GM10266 (cell line): ENCODE results near the gene SCGB3A2.

ENCODE experiments used
- DNase-seq: peaks from one replicate; pipeline ENCODE4 v3.0.0; 2012; ENCODE audit errors: extremely low spot score
- TF ChIP-seq, protein P1 (sequence below): IDR thresholded peaks from 2 replicates; pipeline ENCODE4 v1.5.1; 2012; ENCODE audit warnings: mild to moderate bottlenecking, low read depth; ENCODE audit not compliant: control insufficient read depth, insufficient read depth; ENCODE audit errors: missing control alignments

The SCGB3A2 gene

DNA sequence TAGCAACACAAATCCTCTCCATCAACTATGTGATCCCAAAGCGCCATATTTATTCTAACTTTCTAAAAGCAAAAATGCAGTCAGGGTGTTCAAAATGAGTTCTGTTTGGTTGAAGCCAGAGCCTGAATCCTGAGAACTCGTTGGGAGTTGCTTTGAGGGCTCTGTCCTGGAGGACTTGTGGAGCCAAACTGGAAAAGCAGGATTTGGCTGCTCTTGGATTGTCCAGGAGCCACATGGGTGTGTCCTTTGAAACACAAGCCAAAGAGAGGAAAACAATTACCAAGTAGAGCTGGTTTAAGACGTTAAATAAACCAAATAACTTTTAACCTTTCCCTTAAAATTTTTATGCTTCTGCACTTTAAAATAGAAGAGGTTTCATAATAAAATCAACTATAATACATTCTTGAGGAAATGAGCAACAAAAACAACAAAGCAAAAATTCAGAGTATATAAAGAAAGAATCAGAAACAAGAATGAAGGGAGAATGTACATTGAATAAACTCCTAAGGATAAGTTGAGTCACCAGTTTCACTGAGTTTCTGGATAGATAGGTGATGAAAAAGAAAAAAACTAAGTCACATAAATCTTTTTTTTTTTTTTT is 14.3 kb downstream of the SCGB3A2 start:
- DNase-seq: no peak
- TF ChIP-seq, protein P1, sequence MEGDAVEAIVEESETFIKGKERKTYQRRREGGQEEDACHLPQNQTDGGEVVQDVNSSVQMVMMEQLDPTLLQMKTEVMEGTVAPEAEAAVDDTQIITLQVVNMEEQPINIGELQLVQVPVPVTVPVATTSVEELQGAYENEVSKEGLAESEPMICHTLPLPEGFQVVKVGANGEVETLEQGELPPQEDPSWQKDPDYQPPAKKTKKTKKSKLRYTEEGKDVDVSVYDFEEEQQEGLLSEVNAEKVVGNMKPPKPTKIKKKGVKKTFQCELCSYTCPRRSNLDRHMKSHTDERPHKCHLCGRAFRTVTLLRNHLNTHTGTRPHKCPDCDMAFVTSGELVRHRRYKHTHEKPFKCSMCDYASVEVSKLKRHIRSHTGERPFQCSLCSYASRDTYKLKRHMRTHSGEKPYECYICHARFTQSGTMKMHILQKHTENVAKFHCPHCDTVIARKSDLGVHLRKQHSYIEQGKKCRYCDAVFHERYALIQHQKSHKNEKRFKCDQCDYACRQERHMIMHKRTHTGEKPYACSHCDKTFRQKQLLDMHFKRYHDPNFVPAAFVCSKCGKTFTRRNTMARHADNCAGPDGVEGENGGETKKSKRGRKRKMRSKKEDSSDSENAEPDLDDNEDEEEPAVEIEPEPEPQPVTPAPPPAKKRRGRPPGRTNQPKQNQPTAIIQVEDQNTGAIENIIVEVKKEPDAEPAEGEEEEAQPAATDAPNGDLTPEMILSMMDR: no peak

DNA sequence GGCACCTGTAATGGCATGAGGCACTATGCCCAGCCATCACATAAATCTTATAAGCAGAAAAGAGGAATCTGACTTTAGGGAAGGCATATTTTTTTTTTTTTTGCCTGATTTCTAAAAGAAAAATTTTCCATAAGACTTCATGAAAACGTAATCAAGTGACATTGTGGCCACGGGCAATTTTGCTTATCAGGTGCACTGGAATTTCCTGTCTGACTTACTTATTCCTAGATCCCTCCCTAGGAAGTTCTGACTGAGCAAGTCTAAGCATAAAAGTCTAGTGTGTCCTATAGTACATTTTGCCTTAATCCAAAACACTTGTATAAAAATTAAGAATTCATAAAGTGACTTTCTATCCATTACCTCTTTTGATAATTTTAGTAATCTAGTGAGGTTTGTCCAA is 15.3 kb downstream of the SCGB3A2 start:
- DNase-seq: no peak
- TF ChIP-seq, protein P1: no peak

DNA sequence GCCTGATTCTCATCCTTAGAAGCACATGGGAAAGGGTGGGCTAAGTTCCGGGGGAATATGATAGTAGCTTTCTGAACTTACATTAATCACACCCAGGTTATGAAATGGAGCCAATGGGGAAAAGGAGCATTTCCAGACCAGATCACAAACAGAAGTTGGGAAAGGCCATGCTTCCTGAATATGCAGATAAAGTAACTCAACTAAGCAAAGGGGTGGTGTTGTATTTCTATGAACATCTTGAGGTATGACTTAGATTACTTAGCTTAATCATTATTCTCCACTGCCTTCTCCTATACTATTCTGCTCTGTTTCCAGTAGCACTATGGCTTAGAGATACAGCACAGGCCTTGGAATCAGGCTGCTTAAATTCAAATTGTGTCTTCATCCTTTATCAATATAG is 17.4 kb downstream of the SCGB3A2 start:
- TF ChIP-seq, protein P1: no peak
- DNase-seq: no peak

DNA sequence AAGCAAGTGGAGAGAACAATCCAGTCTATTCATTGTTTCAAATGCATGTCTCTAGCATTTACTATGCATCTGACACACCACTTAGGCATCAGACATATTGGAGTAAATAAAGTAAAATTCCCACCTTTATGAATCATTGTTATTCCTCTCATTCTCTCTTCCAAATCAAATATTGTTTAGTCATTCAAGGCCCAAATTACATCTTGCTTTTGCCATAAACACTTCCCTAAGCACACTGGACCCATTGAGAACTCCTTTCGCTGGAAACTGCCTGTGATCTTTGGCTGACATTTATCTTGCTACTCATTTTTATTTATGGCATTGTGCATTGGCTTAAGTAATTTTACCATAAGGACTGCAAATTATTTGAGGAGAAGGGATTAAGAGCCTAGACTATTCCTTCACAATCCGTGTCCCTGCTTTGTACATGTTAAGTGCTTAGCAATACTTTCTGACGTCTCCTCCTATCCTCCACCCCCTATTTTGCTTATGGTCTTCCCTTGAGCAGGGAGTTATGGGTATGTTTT is 20.4 kb downstream of the SCGB3A2 start:
- TF ChIP-seq, protein P1: no peak
- DNase-seq: no peak

DNA sequence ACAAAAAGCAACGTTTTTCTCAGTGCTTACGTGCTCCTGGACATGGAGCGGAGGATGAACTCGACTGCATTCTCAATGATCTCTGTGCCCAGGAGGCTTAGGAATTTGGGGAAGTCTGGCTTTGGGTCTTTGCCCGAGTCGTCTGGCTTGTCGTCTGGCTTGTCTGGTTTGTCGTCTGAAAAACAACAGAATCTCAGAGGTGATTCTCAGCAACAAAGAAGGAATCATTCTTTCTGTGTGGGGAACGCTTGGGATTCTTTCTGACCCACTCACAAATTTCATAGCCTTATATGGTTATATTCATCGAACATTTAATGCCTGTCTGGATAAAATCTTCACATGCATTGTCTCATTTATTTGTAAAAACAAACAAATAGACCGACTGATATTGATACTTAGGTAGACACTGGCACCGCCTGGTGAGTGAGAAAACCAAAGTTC is 23.1 kb downstream of the SCGB3A2 start:
- no peak for DNase-seq
- TF ChIP-seq, protein P1: no peak

DNA sequence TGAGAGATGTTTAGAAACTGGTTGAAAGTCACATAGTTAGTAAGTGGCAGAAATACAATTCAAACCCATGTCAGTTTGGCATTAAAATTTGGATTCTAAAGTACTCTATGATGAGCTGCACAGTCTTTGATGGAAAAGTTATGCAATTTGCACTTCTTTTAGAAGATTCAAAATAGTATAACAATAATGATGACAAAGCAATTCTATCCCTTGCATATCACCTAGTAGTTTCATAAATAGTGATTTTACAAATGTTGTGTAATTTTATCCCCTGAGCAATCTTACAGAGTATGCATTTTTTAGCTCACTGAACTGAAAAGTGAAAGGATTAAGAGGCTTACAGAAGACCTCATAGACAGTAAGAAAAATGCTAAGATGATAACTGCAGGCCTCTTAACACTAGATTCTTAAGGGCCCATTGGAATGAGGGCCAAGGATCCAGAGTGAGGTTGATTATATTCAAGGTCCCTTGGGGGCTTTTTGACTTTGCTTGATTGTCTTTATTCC is 24.2 kb downstream of the SCGB3A2 start:
- DNase-seq: no peak
- TF ChIP-seq, protein P1: no peak

DNA sequence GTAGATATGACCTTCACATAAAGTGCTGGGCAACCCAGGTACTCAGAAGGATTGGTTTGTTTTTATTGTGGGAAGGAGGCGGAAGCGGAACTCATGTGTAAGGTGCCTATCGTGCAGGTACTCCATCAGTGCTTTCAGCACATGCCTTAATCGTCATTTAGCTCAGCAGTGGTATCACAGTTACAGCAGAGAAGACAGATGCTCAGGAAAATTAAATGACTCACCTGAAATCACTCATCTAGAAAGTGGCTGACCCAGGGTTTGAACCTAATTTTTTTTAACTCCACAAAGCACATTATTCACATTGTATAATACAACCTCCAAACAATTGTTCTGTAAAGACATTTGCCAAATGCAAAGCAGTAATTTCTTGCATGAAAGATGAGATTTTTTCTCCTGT is 25.6 kb downstream of the SCGB3A2 start:
- TF ChIP-seq, protein P1: no peak
- DNase-seq: no peak
